ENCODE measurements around the gene GTF2A1.

DNA sequence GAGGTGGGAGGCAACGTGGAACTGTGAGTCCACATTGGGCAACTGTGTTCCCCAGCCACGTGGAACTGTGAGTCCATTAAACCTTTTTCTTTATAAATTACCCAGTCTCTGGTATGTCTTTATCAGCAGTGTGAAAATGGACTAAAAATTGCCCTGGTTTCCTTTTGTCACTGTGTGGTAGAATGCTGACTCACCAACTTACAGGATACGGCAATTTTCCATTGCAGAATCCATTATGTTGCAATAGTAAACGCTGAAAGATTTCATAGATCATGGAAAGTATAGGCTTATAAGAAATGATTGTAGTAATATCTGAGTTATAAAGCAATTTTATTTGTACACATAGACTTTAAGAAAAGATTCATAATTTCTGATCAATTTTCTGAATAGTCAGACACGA is 93.0 kb downstream of the GTF2A1 start:
- TF ChIP-seq, protein P1, sequence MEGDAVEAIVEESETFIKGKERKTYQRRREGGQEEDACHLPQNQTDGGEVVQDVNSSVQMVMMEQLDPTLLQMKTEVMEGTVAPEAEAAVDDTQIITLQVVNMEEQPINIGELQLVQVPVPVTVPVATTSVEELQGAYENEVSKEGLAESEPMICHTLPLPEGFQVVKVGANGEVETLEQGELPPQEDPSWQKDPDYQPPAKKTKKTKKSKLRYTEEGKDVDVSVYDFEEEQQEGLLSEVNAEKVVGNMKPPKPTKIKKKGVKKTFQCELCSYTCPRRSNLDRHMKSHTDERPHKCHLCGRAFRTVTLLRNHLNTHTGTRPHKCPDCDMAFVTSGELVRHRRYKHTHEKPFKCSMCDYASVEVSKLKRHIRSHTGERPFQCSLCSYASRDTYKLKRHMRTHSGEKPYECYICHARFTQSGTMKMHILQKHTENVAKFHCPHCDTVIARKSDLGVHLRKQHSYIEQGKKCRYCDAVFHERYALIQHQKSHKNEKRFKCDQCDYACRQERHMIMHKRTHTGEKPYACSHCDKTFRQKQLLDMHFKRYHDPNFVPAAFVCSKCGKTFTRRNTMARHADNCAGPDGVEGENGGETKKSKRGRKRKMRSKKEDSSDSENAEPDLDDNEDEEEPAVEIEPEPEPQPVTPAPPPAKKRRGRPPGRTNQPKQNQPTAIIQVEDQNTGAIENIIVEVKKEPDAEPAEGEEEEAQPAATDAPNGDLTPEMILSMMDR (IDR thresholded peaks at IDR 0.05), result no peak
- no peak for TF ChIP-seq POLR2A (IDR thresholded peaks at IDR 0.05)
